Esophagus muscularis mucosa (tissue), 4 donors: ENCODE results near the gene MEGF9.

Experiments
- CTCF ChIP-seq, 3 experiments: fragments of 200-600 bp in 2 of 3; fragments of 450-650 bp in 1 of 3; sonication (generic) in 2 of 3; IDR thresholded peaks; one replicate each; pipeline ENCODE4 v1.5.1; 2017 to 2019; ENCODE audit warnings: antibody characterized with exemption in 3 of 3, mild to moderate bottlenecking in 2 of 3, moderate library complexity in 1 of 3
- EP300 ChIP-seq: sonication (generic); formaldehyde crosslinking; IDR thresholded peaks from one replicate; pipeline ENCODE4 v1.6.1; 2017; ENCODE audit warnings: antibody characterized with exemption
- POLR2A ChIP-seq: fragments of 450-650 bp; IDR thresholded peaks from one replicate; pipeline ENCODE4 v1.6.1; 2017; ENCODE audit warnings: antibody characterized with exemption, moderate library complexity, mild to moderate bottlenecking, low read depth

- no peak for TF ChIP-seq POLR2A
- TF ChIP-seq CTCF (IDR thresholded peaks at IDR 0.05), result no peak
- TF ChIP-seq EP300, result no peak
Measured at GRCh38 chr9:120688758-120689157, 25.5 kb downstream of the MEGF9 start.
